SU-DHL-6 (cell line): ENCODE data around the gene SYT17.

Experiments used
- EZH2phosphoT487 ChIP-seq: fragments of 200-600 bp; sonication (generic), shearing (Covaris generic); conservative IDR thresholded peaks from 2 replicates; pipeline ENCODE4 v1.6.1; 2018; ENCODE audit warnings: mild to moderate bottlenecking, antibody characterized with exemption, low read length, moderate library complexity, mixed read lengths
- TF ChIP-seq, protein P1 (sequence below): fragments of 200-600 bp; sonication (generic); IDR thresholded peaks from one replicate; pipeline ENCODE4 v1.5.1; 2017; ENCODE audit warnings: antibody characterized with exemption, mild to moderate bottlenecking, low read length, moderate library complexity; ENCODE audit not compliant: insufficient read depth, poor library complexity, severe bottlenecking

GRCh38 chr16:19127674-19128131 lies 40.3 kb upstream of the SYT17 start:
- TF ChIP-seq, protein P1, sequence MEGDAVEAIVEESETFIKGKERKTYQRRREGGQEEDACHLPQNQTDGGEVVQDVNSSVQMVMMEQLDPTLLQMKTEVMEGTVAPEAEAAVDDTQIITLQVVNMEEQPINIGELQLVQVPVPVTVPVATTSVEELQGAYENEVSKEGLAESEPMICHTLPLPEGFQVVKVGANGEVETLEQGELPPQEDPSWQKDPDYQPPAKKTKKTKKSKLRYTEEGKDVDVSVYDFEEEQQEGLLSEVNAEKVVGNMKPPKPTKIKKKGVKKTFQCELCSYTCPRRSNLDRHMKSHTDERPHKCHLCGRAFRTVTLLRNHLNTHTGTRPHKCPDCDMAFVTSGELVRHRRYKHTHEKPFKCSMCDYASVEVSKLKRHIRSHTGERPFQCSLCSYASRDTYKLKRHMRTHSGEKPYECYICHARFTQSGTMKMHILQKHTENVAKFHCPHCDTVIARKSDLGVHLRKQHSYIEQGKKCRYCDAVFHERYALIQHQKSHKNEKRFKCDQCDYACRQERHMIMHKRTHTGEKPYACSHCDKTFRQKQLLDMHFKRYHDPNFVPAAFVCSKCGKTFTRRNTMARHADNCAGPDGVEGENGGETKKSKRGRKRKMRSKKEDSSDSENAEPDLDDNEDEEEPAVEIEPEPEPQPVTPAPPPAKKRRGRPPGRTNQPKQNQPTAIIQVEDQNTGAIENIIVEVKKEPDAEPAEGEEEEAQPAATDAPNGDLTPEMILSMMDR = no peak
- TF ChIP-seq EZH2phosphoT487 = no peak
